Stimulated activated CD4-positive, alpha-beta T cell treated with anti-CD3 and anti-CD28 coated beads, Interleukin-4, amount 100 ng/mL, for 1 hour (primary cell): Measurements from ENCODE around the gene SECTM1.

Experiments used
- DNase-seq: peaks from one replicate; pipeline ENCODE4 v3.0.0-alpha.2; 2020

Gene SECTM1

DNA sequence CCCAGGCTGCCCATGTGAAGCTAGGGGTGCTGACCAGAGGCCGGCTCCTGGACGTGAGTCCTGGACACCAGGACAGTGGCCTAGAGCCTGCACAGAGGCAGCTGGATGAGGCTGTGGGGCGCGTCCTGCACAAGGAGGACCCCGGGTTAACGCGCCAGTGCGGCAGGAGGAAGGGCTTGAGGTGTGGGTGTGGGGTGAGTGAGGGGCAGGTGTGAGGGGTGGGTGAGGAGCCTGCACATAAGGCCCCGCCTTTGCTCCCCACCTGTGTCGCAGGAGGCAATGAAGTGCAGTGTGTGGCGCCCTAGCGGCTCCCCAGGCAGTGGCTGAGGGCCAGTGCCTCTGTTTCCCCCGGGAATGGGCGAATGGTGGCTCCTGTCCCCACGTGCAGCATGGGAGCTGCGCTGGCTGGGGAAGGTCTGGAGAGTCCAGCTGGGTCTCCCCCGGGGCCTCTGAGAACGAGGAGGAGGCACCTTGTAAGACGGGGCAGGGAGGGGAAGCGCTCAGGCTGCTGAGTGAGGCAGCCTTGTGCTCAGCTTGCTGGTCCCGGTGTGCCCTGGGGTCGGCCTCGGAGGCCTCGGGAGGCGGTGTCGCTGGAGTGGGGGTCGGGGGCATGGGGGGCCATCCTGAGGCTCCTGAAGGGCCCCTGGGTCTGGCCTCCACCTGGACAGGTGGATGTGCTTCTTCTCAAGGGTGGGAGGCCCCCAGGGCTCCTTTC lies 19.4 kb downstream of the SECTM1 start:
- no peak for DNase-seq

GRCh38 chr17:82313195-82314011 lies 20.2 kb downstream of the SECTM1 start:
- DNase-seq: no peak

GRCh38 chr17:82311971-82312370 lies 21.6 kb downstream of the SECTM1 start:
- no peak for DNase-seq

DNA sequence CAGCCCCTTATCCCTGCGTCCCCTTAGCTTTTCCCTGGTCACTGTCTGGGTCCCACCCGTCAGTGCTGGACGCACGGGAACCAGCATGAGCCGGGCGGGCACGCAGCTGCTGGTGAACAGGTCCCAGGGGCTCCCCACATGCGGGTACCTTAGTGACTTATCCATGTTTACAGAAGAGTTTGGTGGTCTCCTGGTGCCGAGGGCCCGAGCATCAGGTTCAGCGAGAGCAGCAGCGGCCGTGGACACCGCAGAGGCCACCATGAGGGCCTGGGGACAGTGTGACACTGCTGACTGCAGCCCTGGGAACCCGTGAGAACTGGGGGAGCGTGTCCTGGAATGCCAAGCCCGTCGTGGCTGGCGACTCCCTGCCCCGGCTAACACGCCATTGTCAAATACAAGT lies 22.7 kb downstream of the SECTM1 start:
- DNase-seq: no peak

GRCh38 chr17:82309656-82310570 lies 23.7 kb downstream of the SECTM1 start:
- no peak for DNase-seq

DNA sequence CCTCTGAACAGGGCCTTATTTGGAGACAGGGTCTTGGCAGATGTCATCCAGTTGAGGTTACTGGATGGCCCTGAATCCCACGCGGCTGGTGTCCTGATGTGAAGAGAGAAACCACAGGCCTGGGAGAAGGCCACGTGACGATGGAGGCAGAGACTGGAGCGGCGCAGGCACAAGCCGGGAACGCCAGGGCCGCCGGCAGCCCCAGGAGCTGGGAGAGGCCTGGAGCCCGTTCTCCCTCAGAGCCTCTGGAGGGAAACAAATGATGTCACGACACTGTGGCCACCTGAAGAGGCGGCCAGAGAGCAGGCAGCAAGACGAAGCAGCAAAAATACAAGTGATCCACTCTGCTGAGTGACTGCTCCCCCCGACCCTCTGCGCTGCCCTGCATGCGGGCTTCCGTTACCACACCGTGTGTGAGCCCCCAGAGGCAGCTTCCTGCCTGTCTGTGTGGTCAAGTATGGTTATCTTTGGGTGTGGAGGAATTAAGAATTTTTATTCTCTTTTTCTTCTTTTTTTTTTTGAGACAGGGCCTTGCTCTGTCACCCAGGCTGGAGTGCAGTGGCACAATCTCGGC lies 27.8 kb downstream of the SECTM1 start:
- no peak for DNase-seq

DNA sequence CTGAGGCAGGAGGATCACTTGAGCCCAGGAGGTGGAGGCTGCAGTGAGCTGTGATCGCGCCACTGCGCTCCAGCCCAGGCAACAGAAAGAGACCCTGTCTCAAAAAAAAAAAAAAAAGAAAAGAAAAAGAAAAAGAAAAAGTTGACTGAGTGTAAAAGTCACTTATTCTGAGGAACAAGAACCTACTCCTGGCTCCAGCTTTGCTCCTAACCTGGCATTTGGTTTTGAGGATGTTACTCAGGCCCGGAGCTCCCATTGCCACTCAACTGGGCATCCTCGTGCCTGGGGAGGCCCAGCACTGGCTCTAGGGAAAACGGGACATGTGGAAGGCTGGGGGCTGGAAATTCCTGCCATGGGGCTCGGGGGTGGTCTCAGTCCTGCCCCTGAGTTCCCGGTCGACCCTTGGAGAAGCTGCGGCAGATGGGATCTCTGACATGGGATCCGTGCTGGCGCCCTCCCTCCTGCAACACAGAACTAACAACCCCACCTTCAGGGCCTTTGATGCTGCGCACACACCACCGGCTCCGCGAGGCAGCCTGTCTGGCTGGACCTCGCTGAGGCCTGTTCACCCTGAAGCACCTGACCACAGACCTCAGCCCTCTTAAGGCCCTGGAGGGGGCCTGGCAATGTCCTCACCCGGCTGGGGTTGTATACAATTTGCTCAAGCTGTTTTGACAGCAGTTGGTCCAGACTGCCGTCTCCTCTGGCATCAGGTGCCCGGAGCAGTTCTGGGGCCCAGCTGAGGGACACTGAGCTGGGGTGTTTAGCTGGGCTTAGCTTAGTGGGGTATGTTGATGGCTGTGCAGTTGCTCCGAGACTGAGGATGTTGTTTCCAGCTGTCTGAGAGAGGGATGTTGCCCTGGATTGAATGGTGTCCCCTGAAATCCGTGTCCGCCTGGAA lies 28.5 kb downstream of the SECTM1 start:
- no peak for DNase-seq

- peak; percentile 2 for DNase-seq
These were observed 29.4 kb downstream of the SECTM1 start for GRCh38 chr17:82303944-82304808.

GRCh38 chr17:82302991-82303943 lies 30.3 kb downstream of the SECTM1 start:
- DNase-seq: no peak

DNA sequence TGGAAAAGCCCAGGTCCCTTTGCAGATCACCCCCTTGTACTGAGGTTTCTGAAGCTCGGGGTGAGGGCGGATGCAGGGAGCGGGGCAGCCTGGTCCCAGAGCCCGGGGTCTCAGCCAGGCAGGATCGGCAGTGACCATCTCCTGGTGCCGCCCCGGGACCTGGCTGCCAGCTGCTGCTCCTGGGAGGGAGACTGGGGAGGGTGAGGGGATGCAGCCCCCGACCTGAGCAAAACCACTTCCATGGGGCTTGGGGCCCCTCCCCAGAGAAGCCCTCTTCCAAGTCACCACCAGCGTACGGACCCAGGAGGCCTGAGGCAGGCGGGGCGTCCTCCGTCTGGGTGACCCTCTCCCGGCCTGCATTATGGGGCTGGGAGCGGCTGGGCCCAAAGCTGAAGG lies 31.0 kb downstream of the SECTM1 start:
- no peak for DNase-seq

- DNase-seq: peak; percentile 61
These were observed 31.5 kb downstream of the SECTM1 start for GRCh38 chr17:82301916-82302567.

GRCh38 chr17:82301300-82301915 lies 32.2 kb downstream of the SECTM1 start:
- DNase-seq: no peak

DNA sequence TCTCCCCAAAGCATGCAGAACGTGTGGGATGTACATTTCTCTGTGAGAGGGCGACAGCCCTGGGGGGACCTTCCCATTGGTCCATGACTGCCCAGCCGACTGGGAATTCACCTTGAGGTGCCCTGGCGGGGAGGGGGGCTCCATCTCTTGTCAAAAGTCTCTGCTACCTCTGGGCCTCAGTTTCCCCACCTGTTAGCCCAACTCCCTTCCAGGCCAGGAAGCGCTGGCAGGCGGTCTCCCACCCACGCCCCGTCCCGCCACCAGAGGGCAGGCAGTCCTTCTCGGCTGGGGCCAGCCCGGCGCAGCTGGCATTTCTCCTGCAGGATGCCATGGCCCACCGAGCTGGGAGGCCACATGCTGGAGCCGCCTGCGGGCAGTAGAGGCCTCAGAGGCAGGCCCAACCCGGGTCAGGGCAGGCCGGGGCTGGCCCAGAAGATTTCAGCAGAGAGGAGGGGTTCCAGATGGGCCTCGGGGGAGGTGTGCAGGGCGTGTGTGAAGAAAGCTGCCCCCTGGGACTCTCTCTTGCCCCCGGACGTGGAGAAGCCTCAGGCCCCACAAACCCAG lies 32.8 kb downstream of the SECTM1 start:
- DNase-seq: peak; percentile 70

- no peak for DNase-seq
These were observed 33.3 kb downstream of the SECTM1 start for GRCh38 chr17:82300228-82300627.

DNA sequence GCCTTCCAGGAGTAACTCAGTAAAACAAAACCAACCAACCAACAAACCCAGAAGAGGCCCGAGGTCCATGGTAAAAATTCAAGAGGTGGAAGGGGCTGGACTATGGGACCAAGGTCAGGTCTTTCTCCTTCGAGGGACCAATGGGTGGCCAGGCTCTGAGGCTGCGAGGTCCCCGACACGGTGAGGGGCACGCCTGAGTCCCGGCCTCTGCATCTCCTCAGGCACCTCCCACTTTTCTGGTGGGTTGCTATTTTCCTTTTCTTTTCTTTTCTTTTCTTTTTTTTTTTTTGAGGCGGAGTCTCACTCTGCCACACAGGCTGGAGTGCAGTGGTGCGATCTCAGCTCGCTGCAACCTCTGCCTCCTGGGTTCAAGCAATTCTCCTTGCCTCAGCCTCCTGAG lies 34.1 kb downstream of the SECTM1 start:
- no peak for DNase-seq

DNA sequence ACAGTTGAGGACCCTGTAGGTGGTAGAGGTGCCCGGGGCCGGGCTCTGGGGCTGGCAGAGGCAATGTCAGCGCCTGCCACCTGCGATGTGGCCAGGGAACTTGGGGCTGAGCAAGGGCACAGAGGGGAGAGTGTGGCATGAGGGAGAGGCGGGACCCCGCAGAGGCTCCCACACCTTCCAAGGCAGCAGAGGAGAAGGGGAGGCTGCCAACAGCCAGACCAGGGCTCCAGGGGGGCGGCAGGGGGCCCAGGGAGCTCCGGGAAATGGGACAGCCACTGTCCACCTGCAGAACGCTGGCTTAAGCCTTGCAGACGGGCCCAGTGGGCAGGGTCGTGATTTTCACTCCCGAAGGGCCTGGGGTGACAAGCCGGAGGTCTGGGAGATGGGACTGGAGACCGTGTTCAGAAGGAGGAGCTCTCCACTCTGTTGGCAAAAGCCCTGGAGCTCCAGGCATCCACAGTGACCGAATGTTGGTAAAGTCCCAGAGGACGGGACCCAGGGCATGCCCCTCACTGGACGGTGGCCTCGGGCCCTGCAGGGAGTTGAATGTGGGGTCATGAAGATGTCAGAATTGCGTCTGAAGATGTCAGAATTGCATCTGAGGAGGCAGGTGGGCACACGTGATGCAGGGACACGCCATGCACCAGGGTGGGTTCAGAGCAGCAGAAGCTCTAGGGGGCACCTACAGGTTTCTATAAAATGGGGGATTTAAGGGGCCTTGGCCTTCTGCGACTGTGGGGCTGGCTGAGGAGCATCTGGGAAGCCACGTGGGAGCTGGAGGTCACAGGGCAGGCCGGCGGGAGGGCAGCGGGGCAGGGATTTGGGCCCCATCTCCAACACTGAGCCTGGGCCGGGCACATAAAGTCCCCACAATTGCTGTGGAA lies 34.8 kb downstream of the SECTM1 start:
- DNase-seq: no peak
